Non-pigmented ciliary epithelial cell (primary cell): ENCODE measurements around the gene TSPAN10.
"Not testable (repeated sequence)": the region's sequence is repeated elsewhere in the genome, so short reads cannot be mapped to it uniquely, and the experiment has no call there.

Experiments
- DNase-seq: peaks from one replicate; pipeline ENCODE4 v3.0.0-alpha.2; 2010; ENCODE audit warnings: low read depth

TSPAN10 gene

GRCh38 chr17:81664051-81664470 is 27.1 kb downstream of the TSPAN10 start:
- no peak for DNase-seq

- no peak for DNase-seq
These were observed 28.5 kb downstream of the TSPAN10 start for GRCh38 chr17:81665205-81666091.

GRCh38 chr17:81666092-81666341 is 29.0 kb downstream of the TSPAN10 start:
- no peak for DNase-seq

GRCh38 chr17:81666342-81667191 is 29.6 kb downstream of the TSPAN10 start, which contains the start of the genes CCDC137 and OXLD1:
CCDC137 (plus strand) TSS chr17:81666737; CDS start chr17:81666767, 30 bp downstream.
OXLD1 (minus strand) TSS chr17:81666605; CDS start chr17:81666577, 28 bp downstream.
- DNase-seq, result peak; percentile 74

GRCh38 chr17:81667754-81668153 is 30.8 kb downstream of the TSPAN10 start:
- DNase-seq, result no peak

GRCh38 chr17:81672504-81672903 is 35.5 kb downstream of the TSPAN10 start:
- DNase-seq, result no peak

GRCh38 chr17:81672954-81673353 is 36.0 kb downstream of the TSPAN10 start:
- no peak for DNase-seq

GRCh38 chr17:81673561-81674258 is 36.7 kb downstream of the TSPAN10 start:
- no peak for DNase-seq

- DNase-seq, result not testable (repeated sequence)
These were observed 38.7 kb downstream of the TSPAN10 start for GRCh38 chr17:81675515-81676221.

GRCh38 chr17:81676906-81677305 is 39.9 kb downstream of the TSPAN10 start:
- DNase-seq, result no peak

GRCh38 chr17:81680150-81680549 is 43.2 kb downstream of the TSPAN10 start:
- no peak for DNase-seq

GRCh38 chr17:81681672-81682071 is 44.7 kb downstream of the TSPAN10 start:
- DNase-seq, result no peak

GRCh38 chr17:81682565-81683207 is 45.7 kb downstream of the TSPAN10 start:
- no peak for DNase-seq

GRCh38 chr17:81683208-81683583 is 46.2 kb downstream of the TSPAN10 start:
- DNase-seq, result no peak

GRCh38 chr17:81683584-81684441 is 46.8 kb downstream of the TSPAN10 start, which contains the start of the genes ARL16 and HGS:
ARL16 (minus strand) TSS chr17:81683797; CDS start chr17:81683753, 44 bp downstream.
HGS (plus strand) TSS chr17:81684011; CDS start chr17:81684067, 56 bp downstream.
- peak; percentile 96 for DNase-seq

GRCh38 chr17:81684442-81684911 is 47.5 kb downstream of the TSPAN10 start:
- no peak for DNase-seq

GRCh38 chr17:81685108-81685507 is 48.1 kb downstream of the TSPAN10 start:
- peak; percentile 45 for DNase-seq

GRCh38 chr17:81686614-81687013 is 49.6 kb downstream of the TSPAN10 start:
- no peak for DNase-seq

GRCh38 chr17:81687770-81688541 is 51.0 kb downstream of the TSPAN10 start:
- DNase-seq, result no peak
